Activated CD4-positive, alpha-beta T cell treated with anti-CD3 and anti-CD28 coated beads, Interleukin-2, amount 50 U/mL, for 24 hours (primary cell): Measurements from ENCODE around the gene TDP2.

Experiments used
- DNase-seq, 2 donors: peaks; one replicate each; pipeline ENCODE4 v3.0.0-alpha.2; 2020; ENCODE audit warnings: low read depth in 1 of 2, low spot score in 1 of 2

TDP2 gene

GRCh38 chr6:24600903-24601302 lies 65.8 kb downstream of the TDP2 start:
- no peak for DNase-seq
